Skeletal muscle cell (primary cell): Measurements from ENCODE around the gene LRP1-AS.

Experiments
- DNase-seq: peaks from one replicate; pipeline ENCODE4 v3.0.0-alpha.2; 2010; ENCODE audit warnings: low read depth
- H3K4me3 ChIP-seq: 2 replicates; pipeline ENCODE4 v1.5.1; 2011; ENCODE audit warnings: low read depth, mild to moderate bottlenecking, control low read depth, low read length, moderate library complexity

LRP1-AS gene

DNA sequence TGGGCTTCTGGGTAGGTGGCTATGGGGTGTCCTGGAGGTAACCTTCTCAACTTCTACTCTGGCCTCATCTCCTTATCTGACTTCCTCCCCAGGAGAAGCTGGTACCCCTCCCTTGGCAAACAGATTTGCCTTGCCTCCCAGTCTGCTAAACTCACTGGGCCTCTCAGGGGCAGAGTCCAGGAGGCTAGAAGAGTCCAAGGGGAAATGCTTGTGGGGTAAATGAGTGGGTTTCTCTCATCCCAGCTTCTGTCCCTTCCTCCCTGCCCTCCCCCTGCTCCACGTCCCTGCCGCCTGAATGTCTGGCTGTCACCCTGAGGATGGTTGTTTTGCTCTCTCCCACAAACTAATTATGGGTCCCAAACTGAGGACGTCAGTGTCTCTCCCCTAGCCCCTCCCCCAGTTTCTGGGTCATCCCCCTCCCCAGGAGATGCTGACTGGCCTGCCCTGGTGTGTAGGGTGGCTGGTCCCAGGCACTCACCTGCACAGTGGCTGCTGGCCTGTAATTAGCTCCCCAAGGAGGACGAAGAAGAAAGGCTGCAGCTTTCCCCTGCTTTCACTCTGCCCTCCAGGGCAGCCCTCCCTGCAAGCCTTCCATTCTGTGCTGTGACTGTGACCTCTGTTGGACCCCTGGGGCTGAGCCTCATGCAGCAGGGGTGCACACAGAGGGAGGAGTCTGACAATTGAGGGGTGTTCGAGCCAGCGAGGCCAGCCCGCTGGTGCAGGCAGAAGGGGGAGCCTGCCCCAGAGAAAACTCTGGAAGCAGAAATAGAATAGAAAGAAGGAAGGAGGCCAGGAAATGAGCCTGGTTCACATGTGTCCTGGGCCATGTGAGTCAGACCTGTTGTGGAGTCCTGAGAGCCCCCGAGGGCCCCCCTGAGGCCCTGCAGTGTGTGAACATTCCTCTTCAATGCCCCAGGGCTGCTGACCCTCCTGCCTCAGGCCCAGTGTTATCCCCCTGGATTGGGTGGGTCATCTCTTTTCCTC, at the start of gene LRP1-AS:
Gene LRP1-AS (minus strand): TSS at position 659 of the 984 bp plus-strand sequence.
- no peak for DNase-seq
- no peak within 1 kb of the TSS for H3K4me3 ChIP-seq

DNA sequence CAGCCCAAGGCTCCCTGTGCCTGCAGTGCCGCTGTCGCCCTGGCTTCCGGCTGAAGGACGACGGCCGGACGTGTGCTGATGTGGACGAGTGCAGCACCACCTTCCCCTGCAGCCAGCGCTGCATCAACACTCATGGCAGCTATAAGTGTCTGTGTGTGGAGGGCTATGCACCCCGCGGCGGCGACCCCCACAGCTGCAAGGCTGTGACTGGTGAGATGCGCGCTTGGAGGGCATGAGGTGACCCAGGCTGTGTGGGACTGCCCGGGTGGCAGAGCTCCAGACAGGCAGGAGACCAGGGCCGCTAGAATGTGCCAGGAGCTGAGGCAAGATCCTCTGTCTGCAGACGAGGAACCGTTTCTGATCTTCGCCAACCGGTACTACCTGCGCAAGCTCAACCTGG, 49.5 kb upstream of the LRP1-AS start:
- no peak overlapping the region for H3K4me3 ChIP-seq

DNA sequence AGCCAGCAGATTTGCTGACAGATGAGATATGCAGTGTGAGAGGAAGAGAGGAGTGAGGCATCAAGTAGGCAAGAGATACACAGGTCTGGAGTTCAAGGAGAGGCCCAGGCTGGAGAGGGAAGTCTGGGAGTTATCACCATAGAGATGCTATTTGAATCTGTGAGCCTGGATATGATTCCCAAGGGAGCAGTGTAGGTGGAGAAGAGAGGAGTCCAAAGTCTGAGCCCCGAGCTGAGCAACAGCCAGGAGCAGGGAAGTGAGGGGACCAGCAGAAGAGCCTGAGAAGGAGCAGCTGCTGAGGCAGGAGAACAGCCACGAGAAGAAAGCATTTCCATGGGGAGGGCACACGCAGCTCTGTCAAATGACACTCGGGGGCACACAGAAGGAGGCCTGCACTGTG, 49.0 kb upstream of the LRP1-AS start:
- DNase-seq: no peak
- H3K4me3 ChIP-seq: no peak overlapping the region

More for the DNA sequence above, 49.5 kb upstream of the LRP1-AS start:
- no peak for DNase-seq

DNA sequence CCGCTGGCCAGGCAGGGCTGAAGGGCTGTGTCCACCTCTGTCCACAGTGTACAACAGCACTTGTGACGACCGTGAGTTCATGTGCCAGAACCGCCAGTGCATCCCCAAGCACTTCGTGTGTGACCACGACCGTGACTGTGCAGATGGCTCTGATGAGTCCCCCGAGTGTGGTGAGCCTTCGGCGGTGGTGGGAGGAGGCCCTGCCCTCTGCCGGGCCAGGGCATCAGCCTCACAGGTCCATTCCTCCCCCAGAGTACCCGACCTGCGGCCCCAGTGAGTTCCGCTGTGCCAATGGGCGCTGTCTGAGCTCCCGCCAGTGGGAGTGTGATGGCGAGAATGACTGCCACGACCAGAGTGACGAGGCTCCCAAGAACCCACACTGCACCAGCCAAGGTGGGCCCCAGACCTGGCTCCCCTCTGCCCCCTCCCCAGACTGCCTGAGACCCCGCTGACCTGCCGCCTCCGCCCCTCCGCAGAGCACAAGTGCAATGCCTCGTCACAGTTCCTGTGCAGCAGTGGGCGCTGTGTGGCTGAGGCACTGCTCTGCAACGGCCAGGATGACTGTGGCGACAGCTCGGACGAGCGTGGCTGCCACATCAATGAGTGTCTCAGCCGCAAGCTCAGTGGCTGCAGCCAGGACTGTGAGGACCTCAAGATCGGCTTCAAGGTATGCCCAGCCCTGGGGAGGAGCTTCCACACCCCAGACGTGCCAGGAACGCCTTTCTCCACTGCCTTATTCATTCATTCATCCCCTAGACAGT, 48.4 kb upstream of the LRP1-AS start:
- H3K4me3 ChIP-seq: no peak overlapping the region
- DNase-seq: no peak

DNA sequence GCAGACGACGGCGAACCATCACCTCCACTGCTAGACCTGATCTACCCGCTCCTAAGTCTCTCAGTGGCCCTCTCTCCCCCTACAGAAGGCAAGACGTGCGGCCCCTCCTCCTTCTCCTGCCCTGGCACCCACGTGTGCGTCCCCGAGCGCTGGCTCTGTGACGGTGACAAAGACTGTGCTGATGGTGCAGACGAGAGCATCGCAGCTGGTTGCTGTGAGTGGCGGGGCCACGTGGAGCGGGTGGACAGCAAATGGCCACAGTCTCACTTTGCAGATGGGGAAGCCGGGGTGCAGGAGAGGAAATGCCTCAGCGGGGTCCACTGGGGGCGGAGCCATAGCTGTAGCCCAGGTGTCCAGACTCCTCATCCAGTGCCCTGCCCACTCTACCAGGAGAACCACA, 47.8 kb upstream of the LRP1-AS start:
- no peak for DNase-seq
- H3K4me3 ChIP-seq: no peak overlapping the region

DNA sequence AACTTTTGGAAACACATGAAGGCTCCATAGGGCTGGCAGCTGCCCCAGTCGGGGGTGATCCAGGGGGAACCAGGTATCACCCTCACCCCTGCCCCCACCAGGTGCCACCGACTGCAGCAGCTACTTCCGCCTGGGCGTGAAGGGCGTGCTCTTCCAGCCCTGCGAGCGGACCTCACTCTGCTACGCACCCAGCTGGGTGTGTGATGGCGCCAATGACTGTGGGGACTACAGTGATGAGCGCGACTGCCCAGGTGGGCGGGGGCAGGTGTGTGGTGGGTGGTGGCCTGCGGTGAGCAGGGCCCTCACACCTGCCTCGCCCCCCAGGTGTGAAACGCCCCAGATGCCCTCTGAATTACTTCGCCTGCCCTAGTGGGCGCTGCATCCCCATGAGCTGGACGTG, 46.8 kb upstream of the LRP1-AS start:
- no peak overlapping the region for H3K4me3 ChIP-seq
- DNase-seq: no peak

DNA sequence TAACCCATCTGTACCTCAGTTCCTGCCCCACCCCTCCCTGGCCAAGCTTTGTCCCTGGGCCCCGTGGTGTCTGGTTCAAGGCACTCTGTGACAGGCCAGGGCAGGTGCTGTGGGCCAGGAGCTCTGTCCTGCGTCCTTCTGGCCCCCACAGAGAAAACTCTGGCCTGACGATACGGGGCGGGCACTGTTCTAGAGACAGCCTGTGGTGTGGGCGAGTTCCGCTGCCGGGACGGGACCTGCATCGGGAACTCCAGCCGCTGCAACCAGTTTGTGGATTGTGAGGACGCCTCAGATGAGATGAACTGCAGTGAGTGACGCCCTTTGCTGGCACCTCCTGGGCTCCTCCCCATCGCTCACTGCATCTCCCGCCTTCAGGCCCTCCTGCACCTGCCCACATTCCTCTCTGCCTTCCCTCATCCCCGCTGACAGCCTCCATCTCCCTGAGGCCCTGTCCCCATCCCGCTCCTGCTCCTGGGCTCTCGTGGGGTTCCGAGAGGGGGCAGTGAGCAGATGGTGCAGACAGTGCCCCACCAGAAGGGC, 46.4 kb upstream of the LRP1-AS start:
- DNase-seq: no peak
- no peak overlapping the region for H3K4me3 ChIP-seq

DNA sequence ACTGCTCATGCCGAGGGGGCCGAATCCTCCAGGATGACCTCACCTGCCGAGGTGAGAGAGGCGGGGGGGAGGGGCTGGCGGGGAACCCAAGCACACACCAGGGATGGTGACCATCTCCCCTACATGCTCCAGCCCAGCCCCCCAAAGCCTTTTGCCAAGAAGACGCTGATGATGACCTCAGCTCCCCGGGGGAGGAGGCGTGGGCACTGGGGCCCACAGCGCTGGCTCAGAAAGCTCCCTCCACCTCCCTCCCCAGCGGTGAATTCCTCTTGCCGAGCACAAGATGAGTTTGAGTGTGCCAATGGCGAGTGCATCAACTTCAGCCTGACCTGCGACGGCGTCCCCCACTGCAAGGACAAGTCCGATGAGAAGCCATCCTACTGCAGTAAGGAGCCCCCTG, 45.5 kb upstream of the LRP1-AS start:
- H3K4me3 ChIP-seq: no peak overlapping the region
- no peak for DNase-seq

DNA sequence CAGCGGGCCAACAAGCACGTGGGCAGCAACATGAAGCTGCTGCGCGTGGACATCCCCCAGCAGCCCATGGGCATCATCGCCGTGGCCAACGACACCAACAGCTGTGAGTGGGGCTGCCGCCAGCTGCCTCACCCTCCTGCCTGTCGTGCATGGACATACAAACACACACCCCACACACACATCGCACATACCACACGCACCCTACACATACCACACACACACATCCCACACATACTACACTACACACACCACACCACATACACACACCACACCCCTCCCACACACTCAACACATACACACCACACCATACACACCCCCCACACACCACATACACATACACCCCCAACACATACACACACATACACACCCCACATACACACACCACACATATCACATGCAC, 44.0 kb upstream of the LRP1-AS start:
- H3K4me3 ChIP-seq: no peak overlapping the region
- DNase-seq: no peak

DNA sequence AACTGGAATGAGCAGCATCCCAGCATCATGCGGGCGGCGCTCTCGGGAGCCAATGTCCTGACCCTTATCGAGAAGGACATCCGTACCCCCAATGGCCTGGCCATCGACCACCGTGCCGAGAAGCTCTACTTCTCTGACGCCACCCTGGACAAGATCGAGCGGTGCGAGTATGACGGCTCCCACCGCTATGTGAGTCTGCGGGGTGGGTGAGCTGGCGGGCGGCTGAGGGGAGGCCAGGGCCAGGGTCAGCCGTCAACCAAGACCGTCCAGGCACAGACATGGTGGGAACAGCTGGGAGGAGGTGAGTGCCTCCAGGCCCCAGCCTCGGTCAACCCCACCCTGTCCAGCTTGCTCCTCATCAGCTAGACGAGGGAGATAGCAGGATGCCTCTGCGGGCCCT, 43.4 kb upstream of the LRP1-AS start:
- H3K4me3 ChIP-seq: no peak overlapping the region
- DNase-seq: no peak

DNA sequence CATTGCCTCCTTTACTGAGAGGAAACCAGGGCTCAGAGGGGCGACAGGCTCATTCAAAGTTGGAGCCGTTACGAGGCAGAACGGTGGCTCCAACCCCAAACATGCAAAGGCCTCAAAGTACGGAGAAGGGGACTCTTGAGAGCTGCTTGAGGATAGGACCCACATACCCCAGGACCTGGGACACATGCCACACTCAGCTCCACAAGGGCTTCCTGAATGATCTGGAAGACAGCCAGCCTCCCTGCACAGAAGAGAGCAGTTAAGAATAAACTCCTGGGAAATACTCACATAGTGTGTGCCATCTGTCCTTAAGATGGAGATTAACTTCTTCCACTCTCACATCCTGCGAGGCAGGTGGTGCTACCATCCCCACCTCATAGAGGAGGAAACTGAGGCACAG, 42.6 kb upstream of the LRP1-AS start:
- no peak for DNase-seq
- no peak overlapping the region for H3K4me3 ChIP-seq

DNA sequence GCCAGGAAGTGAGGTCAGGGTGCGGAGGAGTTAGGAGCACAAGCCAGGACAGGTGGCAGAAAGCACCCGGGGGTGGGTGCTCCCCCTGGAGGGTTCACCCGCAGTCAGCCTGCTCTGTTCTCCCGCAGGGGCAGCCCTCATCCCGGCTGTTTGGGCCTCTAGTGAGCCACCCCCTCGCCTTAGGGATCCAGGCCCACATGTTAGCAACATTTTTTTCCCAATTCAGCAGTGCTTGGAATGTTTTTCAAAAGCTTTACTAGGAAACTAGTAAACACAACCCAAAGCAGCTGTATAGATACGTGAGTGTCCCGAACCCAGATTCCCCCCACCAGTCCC, 40.6 kb upstream of the LRP1-AS start:
- H3K4me3 ChIP-seq: no peak overlapping the region
- DNase-seq: no peak

DNA sequence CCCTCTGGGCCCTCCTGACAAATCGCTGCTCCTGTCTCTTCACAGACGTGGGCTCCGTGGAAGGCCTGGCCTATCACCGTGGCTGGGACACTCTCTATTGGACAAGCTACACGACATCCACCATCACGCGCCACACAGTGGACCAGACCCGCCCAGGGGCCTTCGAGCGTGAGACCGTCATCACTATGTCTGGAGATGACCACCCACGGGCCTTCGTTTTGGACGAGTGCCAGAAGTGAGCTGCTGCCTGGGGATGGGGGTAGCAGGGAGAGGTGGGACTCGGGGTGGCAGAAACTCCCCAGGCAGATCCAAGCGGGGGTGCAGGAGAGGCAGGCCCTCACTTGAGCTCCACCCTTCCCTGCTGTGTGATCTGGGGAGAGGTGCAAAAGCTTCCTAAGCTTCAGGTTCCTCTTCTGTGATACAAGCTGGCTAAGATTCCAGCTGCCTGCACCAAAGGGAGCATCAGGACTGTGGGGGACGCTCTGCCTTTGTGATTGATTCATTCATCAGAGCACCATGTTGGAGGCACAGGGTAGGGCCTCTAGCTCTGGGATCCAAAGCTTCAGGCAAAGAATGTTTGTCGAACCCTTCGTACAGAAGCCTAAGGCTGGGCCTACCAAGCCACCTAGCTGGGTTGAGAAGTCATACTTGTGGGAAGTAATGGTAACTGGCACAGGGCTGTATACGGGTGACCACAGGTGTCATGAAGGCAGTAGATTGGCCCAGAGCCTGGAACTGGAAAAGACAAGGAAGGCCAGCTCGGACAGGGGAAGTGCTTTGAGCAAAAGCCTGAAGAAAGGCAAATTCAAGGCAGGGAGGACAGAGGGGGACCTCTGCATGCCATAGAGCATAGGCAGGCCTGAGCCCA, 40.0 kb upstream of the LRP1-AS start:
- no peak overlapping the region for H3K4me3 ChIP-seq
- no peak for DNase-seq

DNA sequence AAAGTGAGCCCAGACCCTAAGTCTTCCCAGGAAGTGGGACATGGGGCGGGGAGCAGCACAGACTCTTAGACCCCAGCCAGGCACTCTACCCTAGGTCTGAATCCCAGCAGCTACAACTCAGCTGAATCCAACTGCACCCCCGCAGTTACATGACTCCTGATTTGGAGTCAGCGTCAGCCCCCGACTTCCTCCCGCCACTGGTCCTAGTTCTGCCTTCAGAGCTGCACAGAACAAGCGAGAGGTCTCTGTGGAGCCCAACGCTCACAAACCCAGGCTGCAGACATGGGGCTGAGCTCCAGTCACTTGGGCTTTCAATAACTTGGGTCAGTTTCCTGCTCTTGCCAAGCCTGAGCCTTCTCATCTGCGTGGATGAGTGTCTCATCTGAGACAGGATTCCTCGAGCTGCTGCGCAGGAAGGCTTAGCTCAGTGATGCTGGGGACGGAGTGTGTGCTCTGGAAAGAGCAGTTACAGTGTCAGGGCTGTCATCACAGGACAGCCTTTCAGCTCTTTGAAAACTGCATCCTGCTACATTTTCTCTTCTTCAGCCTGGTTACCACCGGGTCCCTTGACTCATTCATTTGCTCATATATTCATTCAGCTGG, 38.6 kb upstream of the LRP1-AS start:
- no peak for DNase-seq
- H3K4me3 ChIP-seq: no peak overlapping the region

DNA sequence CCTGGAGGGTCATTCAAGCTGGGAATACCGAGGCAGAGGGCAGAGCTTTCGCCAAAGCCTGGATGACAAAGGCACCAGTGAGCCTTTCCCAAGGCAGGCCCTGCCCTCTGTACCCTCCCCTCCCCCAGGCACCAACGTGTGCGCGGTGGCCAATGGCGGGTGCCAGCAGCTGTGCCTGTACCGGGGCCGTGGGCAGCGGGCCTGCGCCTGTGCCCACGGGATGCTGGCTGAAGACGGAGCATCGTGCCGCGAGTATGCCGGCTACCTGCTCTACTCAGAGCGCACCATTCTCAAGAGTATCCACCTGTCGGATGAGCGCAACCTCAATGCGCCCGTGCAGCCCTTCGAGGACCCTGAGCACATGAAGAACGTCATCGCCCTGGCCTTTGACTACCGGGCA, 38.0 kb upstream of the LRP1-AS start:
- no peak overlapping the region for H3K4me3 ChIP-seq
- DNase-seq: no peak

DNA sequence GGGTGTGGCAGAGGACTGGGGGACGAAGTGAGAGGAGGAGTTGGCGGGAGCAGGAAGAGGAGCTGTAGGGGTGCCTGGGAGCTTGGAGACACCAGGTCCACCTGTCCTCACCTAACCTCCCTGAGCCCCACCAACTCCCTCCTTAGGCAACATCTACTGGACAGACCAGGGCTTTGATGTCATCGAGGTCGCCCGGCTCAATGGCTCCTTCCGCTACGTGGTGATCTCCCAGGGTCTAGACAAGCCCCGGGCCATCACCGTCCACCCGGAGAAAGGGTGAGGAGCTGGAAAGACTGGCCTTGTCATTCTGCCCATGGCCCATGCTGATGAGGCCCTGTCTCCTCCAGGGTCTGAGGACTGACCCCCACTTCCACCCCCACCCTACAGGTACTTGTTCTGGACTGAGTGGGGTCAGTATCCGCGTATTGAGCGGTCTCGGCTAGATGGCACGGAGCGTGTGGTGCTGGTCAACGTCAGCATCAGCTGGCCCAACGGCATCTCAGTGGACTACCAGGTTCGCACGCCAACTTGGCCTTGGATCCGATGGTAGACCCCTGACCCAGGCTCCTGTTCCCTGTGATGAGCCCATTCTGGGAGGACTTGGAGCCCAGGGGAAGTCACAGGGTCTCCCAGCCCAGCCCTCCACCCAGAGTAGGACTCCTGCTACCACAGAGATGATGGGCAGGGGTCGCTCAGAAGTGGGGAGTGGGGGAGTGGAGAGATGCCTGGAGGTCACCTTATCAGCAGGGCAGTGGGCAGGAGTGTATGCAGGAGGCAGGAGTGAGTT, 36.7 kb upstream of the LRP1-AS start:
- no peak for DNase-seq
- no peak overlapping the region for H3K4me3 ChIP-seq

DNA sequence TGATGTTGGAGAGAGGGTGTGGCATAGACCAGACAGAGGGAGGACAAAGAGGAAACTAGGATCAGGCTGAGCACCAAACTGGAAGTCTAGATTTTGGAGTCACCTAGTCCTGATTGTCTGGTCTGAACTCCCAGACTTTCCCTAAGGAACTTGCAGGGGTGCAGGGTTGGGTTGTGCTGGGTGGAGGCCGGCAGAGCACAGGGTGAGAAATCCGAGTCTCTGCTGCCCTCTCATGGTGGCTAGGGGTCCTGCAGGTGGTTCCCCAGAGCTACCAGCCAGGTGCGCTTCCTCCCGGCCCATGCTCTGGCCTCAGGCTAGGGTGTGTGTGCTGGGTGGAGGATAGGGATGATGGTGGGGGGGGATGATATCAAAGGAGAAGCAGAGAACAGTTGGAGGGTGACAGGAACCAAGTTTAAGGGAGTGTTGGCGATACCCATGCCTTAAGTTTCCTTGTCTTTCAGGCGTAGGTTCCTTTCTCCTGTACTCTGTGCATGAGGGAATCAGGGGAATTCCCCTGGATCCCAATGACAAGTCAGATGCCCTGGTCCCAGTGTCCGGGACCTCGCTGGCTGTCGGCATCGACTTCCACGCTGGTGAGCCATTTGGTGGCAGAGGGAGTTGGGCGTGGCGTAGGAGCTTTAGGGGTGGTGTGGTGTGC, 35.6 kb upstream of the LRP1-AS start:
- DNase-seq: no peak

DNA sequence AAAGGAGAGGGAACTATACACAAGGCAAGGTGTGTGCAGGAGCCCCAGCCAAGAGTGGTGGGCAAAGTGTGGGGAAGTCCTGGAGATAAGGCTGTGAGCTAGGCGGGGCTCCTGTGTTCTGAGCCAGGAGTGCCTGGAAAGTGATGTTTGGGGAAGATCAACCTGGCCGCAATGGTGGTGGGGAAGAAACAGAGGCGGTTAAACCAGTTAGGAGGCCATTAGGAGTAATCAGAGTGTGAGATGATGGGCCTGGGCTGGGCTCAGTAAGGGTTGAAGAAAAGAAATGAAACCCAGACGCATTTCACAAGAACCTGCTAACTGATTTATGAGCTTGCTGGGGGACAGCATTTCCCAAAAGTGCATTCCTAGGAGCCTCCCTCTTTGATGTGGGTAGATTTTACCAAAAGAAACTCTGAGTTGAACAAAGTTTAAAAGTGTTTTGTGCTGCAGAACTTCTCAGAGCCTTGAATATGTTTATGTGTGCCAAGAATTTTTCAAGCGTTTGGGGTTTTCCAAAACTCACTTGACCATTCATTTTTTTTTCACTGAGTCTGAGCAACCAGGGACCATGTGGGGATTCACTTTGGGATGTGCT, 34.2 kb upstream of the LRP1-AS start:
- no peak for DNase-seq
- H3K4me3 ChIP-seq: no peak overlapping the region

More for the DNA sequence above, 35.6 kb upstream of the LRP1-AS start:
- H3K4me3 ChIP-seq: no peak overlapping the region
